ENCODE measurements around the gene DEFB118.
"Not testable (repeated sequence)": the region's sequence is repeated elsewhere in the genome, so short reads cannot be mapped to it uniquely, and the experiment has no call there.

Gene DEFB118

GRCh38 chr20:31368301-31368700, at the start of gene DEFB118:
DEFB118 (plus strand) TSS chr20:31368601; CDS start chr20:31368651, 50 bp downstream.
- no peak for DNase-seq

GRCh38 chr20:31322504-31322903, 45.9 kb upstream of the DEFB118 start:
- no peak for DNase-seq

- DNase-seq = no peak
Observed at GRCh38 chr20:31330893-31331292, 37.5 kb upstream of the DEFB118 start.

GRCh38 chr20:31341470-31341869, 26.9 kb upstream of the DEFB118 start:
- DNase-seq = no peak

- no peak for DNase-seq
Observed at GRCh38 chr20:31355981-31356380, 12.4 kb upstream of the DEFB118 start.

GRCh38 chr20:31363295-31363694, 5.1 kb upstream of the DEFB118 start:
- DNase-seq = no peak

GRCh38 chr20:31364272-31364671, 4.1 kb upstream of the DEFB118 start:
- not testable (repeated sequence) for DNase-seq

- no peak for DNase-seq
Observed at GRCh38 chr20:31374346-31374745, 5.9 kb downstream of the DEFB118 start.

GRCh38 chr20:31390490-31390889, 22.1 kb downstream of the DEFB118 start, which contains the start of gene DEFB119:
DEFB119 (minus strand) TSS chr20:31390590; CDS start chr20:31390483, 107 bp downstream.
- DNase-seq = no peak

GRCh38 chr20:31392836-31393235, 24.4 kb downstream of the DEFB118 start:
- no peak for DNase-seq

- no peak for DNase-seq
Observed at GRCh38 chr20:31394900-31395299, 26.5 kb downstream of the DEFB118 start.

GRCh38 chr20:31403886-31404285, 35.5 kb downstream of the DEFB118 start:
- no peak for DNase-seq

GRCh38 chr20:31406115-31406514, 37.7 kb downstream of the DEFB118 start, which contains the start of gene DEFB121:
DEFB121 (minus strand) TSS chr20:31406215; CDS start chr20:31406152, 63 bp downstream.
- no peak for DNase-seq

GRCh38 chr20:31410011-31410410, 41.6 kb downstream of the DEFB118 start:
- DNase-seq = no peak

- DNase-seq = no peak
Observed at GRCh38 chr20:31414381-31414780, 46.0 kb downstream of the DEFB118 start.

- no peak for DNase-seq
Observed at GRCh38 chr20:31415653-31416052, 47.3 kb downstream of the DEFB118 start.

- no peak for DNase-seq
Observed at GRCh38 chr20:31418307-31418706, 49.9 kb downstream of the DEFB118 start.
